SK-N-SH (cell line): ENCODE data around the gene FAM161A.

Source experiments
- CTCF ChIP-seq: fragments of 200-600 bp; sonication (generic); IDR thresholded peaks from 2 replicates; pipeline ENCODE4 v1.6.1; 2017; ENCODE audit warnings: antibody characterized with exemption, mild to moderate bottlenecking, moderate library complexity
- GABPA ChIP-seq: IDR thresholded peaks from 2 replicates; pipeline ENCODE4 v1.4.0; 2012; ENCODE audit warnings: low read depth, mild to moderate bottlenecking
- SMC3 ChIP-seq: IDR thresholded peaks from 2 replicates; pipeline ENCODE4 v1.6.1; 2012; ENCODE audit warnings: low read depth, low read length, improper control_type of control experiment
- USF1 ChIP-seq: IDR thresholded peaks from 2 replicates; pipeline ENCODE4 v1.4.0; 2012; ENCODE audit warnings: low read depth, borderline replicate concordance

GRCh38 chr2:61877571-61878245, 23.8 kb upstream of the FAM161A start:
- TF ChIP-seq GABPA (no peak), USF1 (no peak), CTCF (no peak), SMC3 (no peak)
